WTC11 (cell line): ENCODE data around the gene CRK.

Experiments
- ATF2 ChIP-seq: sonication (generic); formaldehyde crosslinking; IDR thresholded peaks from 2 replicates; pipeline ENCODE4 v1.8.1; 2022; ENCODE audit warnings: low read depth, missing genetic modification reagents, borderline replicate concordance
- ATF3 ChIP-seq: sonication (generic); formaldehyde crosslinking; conservative IDR thresholded peaks from 2 replicates; pipeline ENCODE4 v1.8.1; 2022; ENCODE audit warnings: mild to moderate bottlenecking, missing genetic modification reagents
- CTCF ChIP-seq: fragments of 200-600 bp; IDR thresholded peaks from 2 replicates; pipeline ENCODE4 v1.8.0; 2022; ENCODE audit warnings: antibody characterized with exemption
- ESRRA ChIP-seq: sonication (generic); formaldehyde crosslinking; IDR thresholded peaks from 2 replicates; pipeline ENCODE4 v1.8.1; 2022; ENCODE audit warnings: mild to moderate bottlenecking, missing genetic modification reagents, borderline replicate concordance
- FOXJ3 ChIP-seq: sonication (generic); formaldehyde crosslinking; IDR thresholded peaks from 2 replicates; pipeline ENCODE4 v1.9.0; 2021; ENCODE audit warnings: missing genetic modification reagents, mild to moderate bottlenecking, borderline replicate concordance
- NR1H2 ChIP-seq: sonication (generic); formaldehyde crosslinking; IDR thresholded peaks from 2 replicates; pipeline ENCODE4 v1.9.0; 2021; ENCODE audit warnings: mild to moderate bottlenecking, moderate library complexity, missing genetic modification reagents
- NR3C1 ChIP-seq: sonication (generic); formaldehyde crosslinking; conservative IDR thresholded peaks from 2 replicates; pipeline ENCODE4 v1.8.1; 2023; ENCODE audit warnings: low read depth, mild to moderate bottlenecking, missing genetic modification reagents
- PREB ChIP-seq: sonication (generic); formaldehyde crosslinking; IDR thresholded peaks from 2 replicates; pipeline ENCODE4 v1.8.1; 2022; ENCODE audit warnings: mild to moderate bottlenecking, missing genetic modification reagents, moderate library complexity, borderline replicate concordance
- TCF7 ChIP-seq: sonication (generic); formaldehyde crosslinking; IDR thresholded peaks from 2 replicates; pipeline ENCODE4 v1.8.0; 2022; ENCODE audit warnings: mild to moderate bottlenecking, low read depth, missing genetic modification reagents, moderate library complexity
- ZBTB21 ChIP-seq: sonication (generic); formaldehyde crosslinking; IDR thresholded peaks from 2 replicates; pipeline ENCODE4 v1.8.1; 2023; ENCODE audit warnings: mild to moderate bottlenecking, missing genetic modification reagents, borderline replicate concordance
- TF ChIP-seq, protein P1 (sequence below): sonication (generic); formaldehyde crosslinking; IDR thresholded peaks from 2 replicates; pipeline ENCODE4 v1.8.0; 2022; ENCODE audit warnings: mild to moderate bottlenecking, missing genetic modification reagents

DNA sequence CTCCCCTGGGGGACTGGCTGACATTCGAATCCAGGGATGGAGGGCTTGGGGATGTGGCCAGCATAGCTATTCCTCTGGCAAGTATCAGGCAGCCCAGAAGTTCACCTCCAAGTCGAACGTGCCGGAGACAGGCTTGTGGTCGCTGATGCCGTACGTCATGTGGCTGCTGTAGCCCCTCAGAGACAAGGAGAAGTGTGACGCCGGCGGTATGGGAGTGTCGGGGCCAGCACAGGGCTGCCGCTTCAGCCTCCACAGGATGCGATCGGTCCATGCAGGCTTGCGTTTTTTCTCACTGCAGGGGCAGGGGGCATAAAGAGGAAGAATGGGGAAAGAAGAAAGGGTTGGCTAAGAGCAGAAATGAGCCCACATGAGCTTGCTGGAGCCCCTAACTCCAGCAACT lies 41.8 kb upstream of the CRK start:
- no peak for TF ChIP-seq PREB (CRISPR knock-in tag)
- no peak for TF ChIP-seq CTCF
- no peak for TF ChIP-seq FOXJ3 (CRISPR knock-in tag)
- TF ChIP-seq ESRRA (CRISPR knock-in tag) = no peak
- TF ChIP-seq NR3C1 (CRISPR knock-in tag) = no peak
- TF ChIP-seq ATF3 = no peak
- no peak for TF ChIP-seq ATF2 (CRISPR knock-in tag)
- TF ChIP-seq NR1H2 (CRISPR knock-in tag) = no peak
- TF ChIP-seq TCF7 = no peak
- TF ChIP-seq ZBTB21 (CRISPR knock-in tag) = no peak
- TF ChIP-seq, protein P1, sequence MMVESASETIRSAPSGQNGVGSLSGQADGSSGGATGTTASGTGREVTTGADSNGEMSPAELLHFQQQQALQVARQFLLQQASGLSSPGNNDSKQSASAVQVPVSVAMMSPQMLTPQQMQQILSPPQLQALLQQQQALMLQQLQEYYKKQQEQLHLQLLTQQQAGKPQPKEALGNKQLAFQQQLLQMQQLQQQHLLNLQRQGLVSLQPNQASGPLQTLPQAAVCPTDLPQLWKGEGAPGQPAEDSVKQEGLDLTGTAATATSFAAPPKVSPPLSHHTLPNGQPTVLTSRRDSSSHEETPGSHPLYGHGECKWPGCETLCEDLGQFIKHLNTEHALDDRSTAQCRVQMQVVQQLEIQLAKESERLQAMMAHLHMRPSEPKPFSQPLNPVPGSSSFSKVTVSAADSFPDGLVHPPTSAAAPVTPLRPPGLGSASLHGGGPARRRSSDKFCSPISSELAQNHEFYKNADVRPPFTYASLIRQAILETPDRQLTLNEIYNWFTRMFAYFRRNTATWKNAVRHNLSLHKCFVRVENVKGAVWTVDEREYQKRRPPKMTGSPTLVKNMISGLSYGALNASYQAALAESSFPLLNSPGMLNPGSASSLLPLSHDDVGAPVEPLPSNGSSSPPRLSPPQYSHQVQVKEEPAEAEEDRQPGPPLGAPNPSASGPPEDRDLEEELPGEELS (CRISPR knock-in tag) = no peak
